ENCODE results near the gene COBLL1.

The COBLL1 gene

GRCh38 chr2:164667566-164667965 lies 174.1 kb downstream of the COBLL1 start:
- no peak for DNase-seq

GRCh38 chr2:164664070-164664469 lies 177.6 kb downstream of the COBLL1 start:
- no peak for DNase-seq

- no peak for DNase-seq
Observed at GRCh38 chr2:164662868-164663631, 178.6 kb downstream of the COBLL1 start.

- no peak for DNase-seq
Observed at GRCh38 chr2:164662066-164662465, 179.6 kb downstream of the COBLL1 start.

GRCh38 chr2:164661349-164661748 lies 180.3 kb downstream of the COBLL1 start:
- no peak for DNase-seq

- DNase-seq: no peak
Observed at GRCh38 chr2:164657129-164657528, 184.5 kb downstream of the COBLL1 start.

GRCh38 chr2:164655750-164656149 lies 185.9 kb downstream of the COBLL1 start:
- no peak for DNase-seq

- DNase-seq: no peak
Observed at GRCh38 chr2:164655336-164655735, 186.3 kb downstream of the COBLL1 start.

GRCh38 chr2:164651361-164651760 lies 190.3 kb downstream of the COBLL1 start:
- no peak for DNase-seq

GRCh38 chr2:164644036-164644700 lies 197.5 kb downstream of the COBLL1 start:
- DNase-seq: no peak

GRCh38 chr2:164642946-164643555 lies 198.6 kb downstream of the COBLL1 start:
- DNase-seq: no peak

GRCh38 chr2:164642268-164642667 lies 199.4 kb downstream of the COBLL1 start:
- DNase-seq: no peak

Data from NCI-H345 (cell line).